ENCODE measurements around the gene RHOD.

Gene RHOD

GRCh38 chr11:67048515-67049130, 8.0 kb upstream of the RHOD start:
- no peaks in the 10 kb centered on the region for H3K4me1 ChIP-seq (ENCODE audit: control insufficient read depth, insufficient read depth, low read length)
- H3K27ac ChIP-seq (ENCODE audit: insufficient read depth, low read depth, low read length, poor library complexity, severe bottlenecking), result no peak overlapping the region
- 95 to 96% methylated on average over 22 of the region's 22 CpGs for WGBS, 2 experiments
- H3K4me3 ChIP-seq (ENCODE audit: insufficient read depth, low read depth, low read length), result no peak overlapping the region
- no peaks in the 10 kb centered on the region for H3K36me3 ChIP-seq (ENCODE audit: control insufficient read depth, insufficient read depth, low read length)
- no peaks in the 10 kb centered on the region for H3K27me3 ChIP-seq (ENCODE audit: control insufficient read depth, insufficient read depth, low read length, poor library complexity, severe bottlenecking)
- H3K9me3 ChIP-seq (ENCODE audit: control insufficient read depth, low read length), result no peaks in the 10 kb centered on the region

GRCh38 chr11:67050139-67050538, 6.5 kb upstream of the RHOD start:
- no peaks in the 10 kb centered on the region for H3K4me1 ChIP-seq (ENCODE audit: control insufficient read depth, insufficient read depth, low read length)
- no peaks in the 10 kb centered on the region for H3K9me3 ChIP-seq (ENCODE audit: control insufficient read depth, low read length)
- H3K27me3 ChIP-seq (ENCODE audit: control insufficient read depth, insufficient read depth, low read length, poor library complexity, severe bottlenecking), result peaks cover under 1% of the 10 kb centered on the region
- 90 to 93% methylated on average over 3 of the region's 3 CpGs for WGBS, 2 experiments
- no peak overlapping the region for H3K27ac ChIP-seq (ENCODE audit: insufficient read depth, low read depth, low read length, poor library complexity, severe bottlenecking)
- H3K36me3 ChIP-seq (ENCODE audit: control insufficient read depth, insufficient read depth, low read length), result no peaks in the 10 kb centered on the region
- no peak overlapping the region for H3K4me3 ChIP-seq (ENCODE audit: insufficient read depth, low read depth, low read length)

GRCh38 chr11:67051180-67051893, 5.3 kb upstream of the RHOD start:
- H3K27ac ChIP-seq (ENCODE audit: insufficient read depth, low read depth, low read length, poor library complexity, severe bottlenecking), result no peak overlapping the region
- no peak overlapping the region for H3K4me3 ChIP-seq (ENCODE audit: insufficient read depth, low read depth, low read length)
- H3K36me3 ChIP-seq (ENCODE audit: control insufficient read depth, insufficient read depth, low read length), result no peaks in the 10 kb centered on the region
- no peaks in the 10 kb centered on the region for H3K4me1 ChIP-seq (ENCODE audit: control insufficient read depth, insufficient read depth, low read length)
- H3K27me3 ChIP-seq (ENCODE audit: control insufficient read depth, insufficient read depth, low read length, poor library complexity, severe bottlenecking), result peaks cover 13% of the 10 kb centered on the region
- no peaks in the 10 kb centered on the region for H3K9me3 ChIP-seq (ENCODE audit: control insufficient read depth, low read length)
- 80 to 83% methylated on average over 9 of the region's 9 CpGs for WGBS, 2 experiments

- no peaks in the 10 kb centered on the region for H3K36me3 ChIP-seq (ENCODE audit: control insufficient read depth, insufficient read depth, low read length)
- H3K4me1 ChIP-seq (ENCODE audit: control insufficient read depth, insufficient read depth, low read length), result no peaks in the 10 kb centered on the region
- WGBS, 2 experiments, result 83 to 85% methylated on average over 4 of the region's 4 CpGs
- H3K9me3 ChIP-seq (ENCODE audit: control insufficient read depth, low read length), result no peaks in the 10 kb centered on the region
- H3K27ac ChIP-seq (ENCODE audit: insufficient read depth, low read depth, low read length, poor library complexity, severe bottlenecking), result no peak overlapping the region
- no peak overlapping the region for H3K4me3 ChIP-seq (ENCODE audit: insufficient read depth, low read depth, low read length)
- peaks cover 19% of the 10 kb centered on the region for H3K27me3 ChIP-seq (ENCODE audit: control insufficient read depth, insufficient read depth, low read length, poor library complexity, severe bottlenecking)
Observed at GRCh38 chr11:67051945-67052488, 4.6 kb upstream of the RHOD start.

GRCh38 chr11:67052891-67053290, 3.8 kb upstream of the RHOD start:
- no peak overlapping the region for H3K27ac ChIP-seq (ENCODE audit: insufficient read depth, low read depth, low read length, poor library complexity, severe bottlenecking)
- H3K9me3 ChIP-seq (ENCODE audit: control insufficient read depth, low read length), result no peaks in the 10 kb centered on the region
- peaks cover 27% of the 10 kb centered on the region for H3K27me3 ChIP-seq (ENCODE audit: control insufficient read depth, insufficient read depth, low read length, poor library complexity, severe bottlenecking)
- no peaks in the 10 kb centered on the region for H3K4me1 ChIP-seq (ENCODE audit: control insufficient read depth, insufficient read depth, low read length)
- WGBS, 2 experiments, result 92 to 95% methylated on average over 5 of the region's 5 CpGs
- no peaks in the 10 kb centered on the region for H3K36me3 ChIP-seq (ENCODE audit: control insufficient read depth, insufficient read depth, low read length)
- H3K4me3 ChIP-seq (ENCODE audit: insufficient read depth, low read depth, low read length), result no peak overlapping the region

GRCh38 chr11:67053896-67054329, 2.7 kb upstream of the RHOD start:
- WGBS, 2 experiments, result 37 to 39% methylated on average over 7 of the region's 7 CpGs
- Histone ChIP-seq H3K9me3 (ENCODE audit: control insufficient read depth, low read length) (no peaks in the 10 kb centered on the region), H3K27me3 (ENCODE audit: control insufficient read depth, insufficient read depth, low read length, poor library complexity, severe bottlenecking) (peaks cover 27% of the 10 kb centered on the region), H3K27ac (ENCODE audit: insufficient read depth, low read depth, low read length, poor library complexity, severe bottlenecking) (no peak overlapping the region), H3K4me3 (ENCODE audit: insufficient read depth, low read depth, low read length) (no peak overlapping the region), H3K4me1 (ENCODE audit: control insufficient read depth, insufficient read depth, low read length) (no peaks in the 10 kb centered on the region), H3K36me3 (ENCODE audit: control insufficient read depth, insufficient read depth, low read length) (no peaks in the 10 kb centered on the region)

GRCh38 chr11:67054346-67054835, 2.3 kb upstream of the RHOD start:
- Histone ChIP-seq H3K36me3 (ENCODE audit: control insufficient read depth, insufficient read depth, low read length) (no peaks in the 10 kb centered on the region), H3K27ac (ENCODE audit: insufficient read depth, low read depth, low read length, poor library complexity, severe bottlenecking) (no peak overlapping the region), H3K4me3 (ENCODE audit: insufficient read depth, low read depth, low read length) (no peak overlapping the region), H3K4me1 (ENCODE audit: control insufficient read depth, insufficient read depth, low read length) (no peaks in the 10 kb centered on the region), H3K27me3 (ENCODE audit: control insufficient read depth, insufficient read depth, low read length, poor library complexity, severe bottlenecking) (peaks cover 27% of the 10 kb centered on the region), H3K9me3 (ENCODE audit: control insufficient read depth, low read length) (no peaks in the 10 kb centered on the region)
- WGBS, 2 experiments, result 74 to 75% methylated on average over 9 of the region's 9 CpGs

GRCh38 chr11:67054836-67055523, 1.7 kb upstream of the RHOD start:
- H3K27ac ChIP-seq (ENCODE audit: insufficient read depth, low read depth, low read length, poor library complexity, severe bottlenecking), result no peak overlapping the region
- H3K9me3 ChIP-seq (ENCODE audit: control insufficient read depth, low read length), result no peaks in the 10 kb centered on the region
- no peaks in the 10 kb centered on the region for H3K4me1 ChIP-seq (ENCODE audit: control insufficient read depth, insufficient read depth, low read length)
- no peak overlapping the region for H3K4me3 ChIP-seq (ENCODE audit: insufficient read depth, low read depth, low read length)
- no peaks in the 10 kb centered on the region for H3K36me3 ChIP-seq (ENCODE audit: control insufficient read depth, insufficient read depth, low read length)
- peaks cover 27% of the 10 kb centered on the region for H3K27me3 ChIP-seq (ENCODE audit: control insufficient read depth, insufficient read depth, low read length, poor library complexity, severe bottlenecking)
- 75 to 76% methylated on average over 10 of the region's 10 CpGs for WGBS, 2 experiments

- H3K9me3 ChIP-seq (ENCODE audit: control insufficient read depth, low read length), result no peaks in the 10 kb centered on the region
- no peak overlapping the region for H3K4me3 ChIP-seq (ENCODE audit: insufficient read depth, low read depth, low read length)
Observed at GRCh38 chr11:67055812-67056211, 835 bp upstream of the RHOD start.

GRCh38 chr11:67057205-67057672, 592 bp downstream of the RHOD start:
- Histone ChIP-seq H3K36me3 (ENCODE audit: control insufficient read depth, insufficient read depth, low read length) (no peaks in the 10 kb centered on the region), H3K4me1 (ENCODE audit: control insufficient read depth, insufficient read depth, low read length) (no peaks in the 10 kb centered on the region), H3K9me3 (ENCODE audit: control insufficient read depth, low read length) (no peaks in the 10 kb centered on the region), H3K27ac (ENCODE audit: insufficient read depth, low read depth, low read length, poor library complexity, severe bottlenecking) (no peak overlapping the region), H3K27me3 (ENCODE audit: control insufficient read depth, insufficient read depth, low read length, poor library complexity, severe bottlenecking) (peaks cover 27% of the 10 kb centered on the region), H3K4me3 (ENCODE audit: insufficient read depth, low read depth, low read length) (peak overlapping the region; percentile 43)
- WGBS, 2 experiments, result 77% methylated on average over 10 of the region's 10 CpGs

More at GRCh38 chr11:67055812-67056211, 835 bp upstream of the RHOD start:
- no peak overlapping the region for H3K27ac ChIP-seq (ENCODE audit: insufficient read depth, low read depth, low read length, poor library complexity, severe bottlenecking)
- peaks cover 27% of the 10 kb centered on the region for H3K27me3 ChIP-seq (ENCODE audit: control insufficient read depth, insufficient read depth, low read length, poor library complexity, severe bottlenecking)
- no peaks in the 10 kb centered on the region for H3K36me3 ChIP-seq (ENCODE audit: control insufficient read depth, insufficient read depth, low read length)
- WGBS, 2 experiments, result 53% methylated on average over 17 of the region's 17 CpGs
- H3K4me1 ChIP-seq (ENCODE audit: control insufficient read depth, insufficient read depth, low read length), result no peaks in the 10 kb centered on the region

All from ectodermal cell (in vitro differentiated cells).